GM21515 (cell line): ENCODE data around the gene PCDHGA5.
"Not testable (repeated sequence)": the region's sequence is repeated elsewhere in the genome, so short reads cannot be mapped to it uniquely, and the experiment has no call there.

Experiments
- ATAC-seq: cut with Tn5 transposase; IDR thresholded peaks from one replicate; pipeline ENCODE4 v1.9.1; 2021; ENCODE audit not compliant: unreplicated experiment

PCDHGA5 gene

GRCh38 chr5:141384471-141385267 is 20.7 kb downstream of the PCDHGA5 start:
- ATAC-seq, result no peak

GRCh38 chr5:141387557-141388311 is 23.8 kb downstream of the PCDHGA5 start, which contains the start of gene PCDHGB4:
TSS of gene PCDHGB4 (plus strand) at chr5:141387698. CDS start at chr5:141387885, 187 bp downstream.
- ATAC-seq, result peak; percentile 78

GRCh38 chr5:141388661-141389060 is 24.7 kb downstream of the PCDHGA5 start:
- ATAC-seq, result no peak

GRCh38 chr5:141389153-141390042 is 25.4 kb downstream of the PCDHGA5 start:
- ATAC-seq, result no peak

GRCh38 chr5:141392429-141393198 is 28.7 kb downstream of the PCDHGA5 start, which contains the start of gene PCDHGA8:
TSS of gene PCDHGA8 (plus strand) at chr5:141392633. CDS start at chr5:141392814, 181 bp downstream.
- no peak for ATAC-seq

- no peak for ATAC-seq
Measured at GRCh38 chr5:141393267-141393666, 29.3 kb downstream of the PCDHGA5 start.

- ATAC-seq, result not testable (repeated sequence)
Measured at GRCh38 chr5:141394401-141395187, 30.6 kb downstream of the PCDHGA5 start.

GRCh38 chr5:141397756-141398551 is 34.0 kb downstream of the PCDHGA5 start, which contains the start of gene PCDHGB5:
TSS of gene PCDHGB5 (plus strand) at chr5:141397947. CDS start at chr5:141398128, 181 bp downstream.
- peak; percentile 73 for ATAC-seq

- no peak for ATAC-seq
Measured at GRCh38 chr5:141398608-141399007, 34.6 kb downstream of the PCDHGA5 start.

GRCh38 chr5:141399555-141400258 is 35.7 kb downstream of the PCDHGA5 start:
- no peak for ATAC-seq

- ATAC-seq, result no peak
Measured at GRCh38 chr5:141402553-141403243, 38.7 kb downstream of the PCDHGA5 start, which contains the start of gene PCDHGA9. TSS of gene PCDHGA9 (plus strand) at chr5:141402778. CDS start at chr5:141402953, 175 bp downstream.

GRCh38 chr5:141403387-141403786 is 39.4 kb downstream of the PCDHGA5 start:
- ATAC-seq, result no peak

GRCh38 chr5:141407790-141408505 is 44.0 kb downstream of the PCDHGA5 start, which contains the start of gene PCDHGB6:
TSS of gene PCDHGB6 (plus strand) at chr5:141408021. CDS start at chr5:141408203, 182 bp downstream.
- peak; percentile 61 for ATAC-seq

- ATAC-seq, result no peak
Measured at GRCh38 chr5:141409598-141410306, 45.8 kb downstream of the PCDHGA5 start.

- no peak for ATAC-seq
Measured at GRCh38 chr5:141411575-141411974, 47.6 kb downstream of the PCDHGA5 start.
